Chondrocyte (in vitro differentiated cells): ENCODE data around the gene NOL9. TPM values are rescaled to one million over a fixed set of nuclear protein-coding genes. Genes with fewer than 3 reads are reported as not detected.

ENCODE experiments used
- DNase-seq: peaks from one replicate; pipeline ENCODE4 v3.0.0; 2021; ENCODE audit warnings: mixed read lengths, low spot score
- H3K27ac Mint-ChIP-seq: one replicate; pipeline ENCODE4 v1.8.0; 2021; ENCODE audit warnings: mild to moderate bottlenecking, moderate library complexity, mixed read lengths; ENCODE audit not compliant: unreplicated experiment
- H3K27me3 Mint-ChIP-seq: 2 replicates; pipeline ENCODE4 v1.8.0; 2021; ENCODE audit warnings: low read depth, mixed read lengths
- H3K36me3 Mint-ChIP-seq: 2 replicates; pipeline ENCODE4 v1.8.0; 2021; ENCODE audit warnings: low read depth, mixed read lengths
- H3K4me1 Mint-ChIP-seq: 2 replicates; pipeline ENCODE4 v1.8.0; 2021; ENCODE audit warnings: low read depth, mild to moderate bottlenecking, mixed read lengths
- H3K4me3 Mint-ChIP-seq: one replicate; pipeline ENCODE4 v1.8.0; 2021; ENCODE audit warnings: mild to moderate bottlenecking, moderate library complexity, mixed read lengths; ENCODE audit not compliant: unreplicated experiment
- H3K9me3 Mint-ChIP-seq: 2 replicates; pipeline ENCODE4 v1.8.0; 2021; ENCODE audit warnings: low read depth, mixed read lengths
- CTCF ChIP-seq: fragments of 200-600 bp; sonication (generic); IDR thresholded peaks from 2 replicates; pipeline ENCODE4 v1.5.0; 2021; ENCODE audit warnings: antibody characterized with exemption, mild to moderate bottlenecking, moderate library complexity
- total RNA-seq: library from RNA; stranded (reverse); gene quantifications from 3 replicates; pipeline ENCODE4 v1.2.1, GENCODE V29; 2021

Gene NOL9
- total RNA-seq, 1 donor from 2014 or later: 27.0 TPM

- no peak for DNase-seq
- no peak for TF ChIP-seq CTCF
- peak overlapping the region; percentile 90 for H3K4me3 Mint-ChIP-seq
- peaks cover 32% of the 10 kb centered on the region for H3K4me1 Mint-ChIP-seq
- H3K36me3 Mint-ChIP-seq: no peaks in the 10 kb centered on the region
- H3K9me3 Mint-ChIP-seq: no peaks in the 10 kb centered on the region
- H3K27ac Mint-ChIP-seq: peak overlapping the region; percentile 94
- no peaks in the 10 kb centered on the region for H3K27me3 Mint-ChIP-seq
These were observed 25.8 kb upstream of the NOL9 start for GRCh38 chr1:6580119-6580592.

- TF ChIP-seq CTCF: no peak
- Mint-ChIP-seq H3K4me1 (peaks cover 32% of the 10 kb centered on the region), H3K36me3 (no peaks in the 10 kb centered on the region), H3K27ac (peak within 1 kb of the TSS; percentile 94), H3K27me3 (no peaks in the 10 kb centered on the region), H3K4me3 (peak within 1 kb of the TSS; percentile 90), H3K9me3 (no peaks in the 10 kb centered on the region)
- peak; percentile 99 for DNase-seq
These were observed 25.2 kb upstream of the NOL9 start, which contains the start of gene ZBTB48 for GRCh38 chr1:6579374-6580118. TSS of gene ZBTB48 (plus strand) at chr1:6579994. CDS start at chr1:6580610, 616 bp downstream.

- Mint-ChIP-seq H3K4me1 (peaks cover 32% of the 10 kb centered on the region), H3K4me3 (peak overlapping the region; percentile 90), H3K36me3 (no peaks in the 10 kb centered on the region), H3K27me3 (no peaks in the 10 kb centered on the region), H3K27ac (peak overlapping the region; percentile 94), H3K9me3 (no peaks in the 10 kb centered on the region)
- no peak for DNase-seq
- TF ChIP-seq CTCF: no peak
These were observed 24.5 kb upstream of the NOL9 start for GRCh38 chr1:6578624-6579373.

GRCh38 chr1:6577831-6578525, 23.7 kb upstream of the NOL9 start:
- Mint-ChIP-seq H3K27ac (peak overlapping the region; percentile 20), H3K9me3 (no peaks in the 10 kb centered on the region), H3K36me3 (no peaks in the 10 kb centered on the region), H3K27me3 (no peaks in the 10 kb centered on the region), H3K4me3 (no peak overlapping the region), H3K4me1 (peaks cover 32% of the 10 kb centered on the region)
- DNase-seq: no peak
- no peak for TF ChIP-seq CTCF

GRCh38 chr1:6574818-6575217, 20.5 kb upstream of the NOL9 start:
- no peak for DNase-seq
- Mint-ChIP-seq H3K4me1 (peaks cover 8% of the 10 kb centered on the region), H3K36me3 (peaks cover 3% of the 10 kb centered on the region), H3K4me3 (no peak overlapping the region), H3K27me3 (peaks cover 10% of the 10 kb centered on the region), H3K9me3 (peaks cover 5% of the 10 kb centered on the region), H3K27ac (no peak overlapping the region)
- no peak for TF ChIP-seq CTCF
